Activated T-cell treated with anti-CD3 and anti-CD28 coated beads, Interleukin-2, amount 50 U/mL, for 1 hour (primary cell): ENCODE results near the gene ZNF518A.
A peak's percentile ranks its signal among the peaks of the same experiment; 100 is the strongest.

Experiments used
- DNase-seq: peaks from one replicate; pipeline ENCODE4 v3.0.0-alpha.2; 2020

The ZNF518A gene, protein sequence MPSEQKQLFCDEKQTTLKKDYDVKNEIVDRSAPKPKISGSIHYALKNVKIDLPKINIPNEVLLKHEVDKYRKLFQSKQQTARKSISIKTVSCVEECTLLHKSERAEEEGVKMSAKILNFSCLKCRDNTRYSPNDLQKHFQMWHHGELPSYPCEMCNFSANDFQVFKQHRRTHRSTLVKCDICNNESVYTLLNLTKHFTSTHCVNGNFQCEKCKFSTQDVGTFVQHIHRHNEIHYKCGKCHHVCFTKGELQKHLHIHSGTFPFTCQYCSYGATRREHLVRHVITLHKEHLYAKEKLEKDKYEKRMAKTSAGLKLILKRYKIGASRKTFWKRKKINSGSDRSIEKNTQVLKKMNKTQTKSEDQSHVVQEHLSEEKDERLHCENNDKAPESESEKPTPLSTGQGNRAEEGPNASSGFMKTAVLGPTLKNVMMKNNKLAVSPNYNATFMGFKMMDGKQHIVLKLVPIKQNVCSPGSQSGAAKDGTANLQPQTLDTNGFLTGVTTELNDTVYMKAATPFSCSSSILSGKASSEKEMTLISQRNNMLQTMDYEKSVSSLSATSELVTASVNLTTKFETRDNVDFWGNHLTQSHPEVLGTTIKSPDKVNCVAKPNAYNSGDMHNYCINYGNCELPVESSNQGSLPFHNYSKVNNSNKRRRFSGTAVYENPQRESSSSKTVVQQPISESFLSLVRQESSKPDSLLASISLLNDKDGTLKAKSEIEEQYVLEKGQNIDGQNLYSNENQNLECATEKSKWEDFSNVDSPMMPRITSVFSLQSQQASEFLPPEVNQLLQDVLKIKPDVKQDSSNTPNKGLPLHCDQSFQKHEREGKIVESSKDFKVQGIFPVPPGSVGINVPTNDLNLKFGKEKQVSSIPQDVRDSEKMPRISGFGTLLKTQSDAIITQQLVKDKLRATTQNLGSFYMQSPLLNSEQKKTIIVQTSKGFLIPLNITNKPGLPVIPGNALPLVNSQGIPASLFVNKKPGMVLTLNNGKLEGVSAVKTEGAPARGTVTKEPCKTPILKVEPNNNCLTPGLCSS (N-terminal part only)

DNA sequence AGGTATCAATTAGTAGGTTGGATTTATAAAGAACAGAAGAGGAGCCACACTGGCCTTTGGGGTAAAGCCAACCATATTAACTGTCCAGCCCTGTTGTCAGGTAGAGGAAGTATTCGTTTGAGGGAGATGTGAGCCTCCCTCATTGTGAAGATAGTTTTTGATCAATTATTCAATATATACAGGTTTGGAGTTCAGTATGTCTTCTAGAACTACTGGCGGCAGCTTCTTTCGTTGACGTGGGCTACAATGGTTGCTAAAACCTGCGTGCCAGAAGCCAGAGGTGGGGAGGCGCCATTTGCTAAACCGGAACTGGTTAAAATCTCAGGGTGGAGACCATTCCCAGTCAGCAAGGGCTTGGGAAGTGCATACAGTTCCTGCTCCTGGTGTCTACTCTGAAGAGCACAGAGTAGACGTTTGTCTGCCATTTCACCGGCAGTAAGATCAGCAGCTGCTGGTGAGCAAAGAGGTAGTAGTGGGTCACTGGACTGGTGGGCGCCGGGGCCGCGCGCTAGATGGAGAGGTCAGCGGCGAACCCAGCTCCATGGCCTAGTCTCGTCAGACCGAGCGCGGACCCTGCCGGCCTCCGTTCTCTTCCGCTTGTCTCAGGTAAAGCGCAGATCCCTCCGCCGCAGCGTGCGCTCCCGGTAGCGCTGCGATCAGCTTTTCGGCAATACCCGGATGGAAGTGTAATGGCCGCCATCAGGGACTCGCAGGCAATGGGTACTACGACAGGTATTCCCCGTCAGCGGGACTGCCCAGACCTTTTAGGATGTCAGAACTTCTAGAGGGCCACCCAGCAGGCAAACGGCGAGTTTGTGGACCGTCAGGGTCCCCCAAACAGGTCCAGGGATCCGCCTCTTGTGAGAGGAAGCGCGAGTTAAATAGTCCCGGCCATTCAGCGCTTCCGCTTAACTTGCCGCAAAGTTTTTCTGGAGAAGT lies at the start of gene ZNF518A:
TSS of gene ZNF518A (plus strand) at position 911 of the 939 bp plus-strand sequence. CDS start 26,026 bp downstream, outside the sequence.
- DNase-seq: peak; percentile 92

DNA sequence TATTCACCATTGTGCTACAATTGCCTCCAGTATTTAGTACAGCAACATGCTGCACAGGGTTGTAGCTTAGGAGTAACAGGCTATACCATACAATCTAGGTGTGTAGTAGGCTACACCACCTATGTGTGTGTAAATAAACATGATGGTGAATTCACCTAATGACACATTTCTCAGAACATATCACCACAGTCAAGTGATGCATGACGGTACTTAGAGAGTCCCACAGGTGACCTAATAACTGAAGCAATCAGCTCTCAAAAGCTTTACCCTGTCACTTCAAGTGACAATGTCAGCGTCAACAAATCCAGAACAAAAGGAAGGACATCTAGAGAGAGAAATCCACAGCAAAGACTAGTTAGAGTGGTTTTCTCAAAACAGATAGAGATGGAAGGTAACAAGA lies 47.9 kb upstream of the ZNF518A start:
- no peak for DNase-seq

DNA sequence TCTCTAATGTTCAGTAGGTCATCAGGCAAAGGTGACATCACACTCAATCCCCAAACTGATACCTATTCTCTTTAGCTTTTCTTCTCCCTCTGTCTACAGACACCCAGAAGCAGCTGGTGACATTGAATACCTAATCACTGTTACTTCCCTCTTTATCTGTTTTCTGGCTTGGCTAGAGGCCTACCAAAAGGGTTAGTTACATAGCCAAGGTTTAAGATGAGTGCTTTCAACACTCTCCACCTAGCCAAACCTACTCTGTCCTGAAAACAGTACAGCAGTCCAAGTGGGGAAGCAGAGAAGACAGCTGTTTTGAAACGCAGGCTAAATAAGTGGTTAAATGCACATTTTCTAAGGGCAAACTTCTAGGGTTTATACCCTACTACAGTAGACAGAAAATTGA lies 47.3 kb upstream of the ZNF518A start:
- no peak for DNase-seq

DNA sequence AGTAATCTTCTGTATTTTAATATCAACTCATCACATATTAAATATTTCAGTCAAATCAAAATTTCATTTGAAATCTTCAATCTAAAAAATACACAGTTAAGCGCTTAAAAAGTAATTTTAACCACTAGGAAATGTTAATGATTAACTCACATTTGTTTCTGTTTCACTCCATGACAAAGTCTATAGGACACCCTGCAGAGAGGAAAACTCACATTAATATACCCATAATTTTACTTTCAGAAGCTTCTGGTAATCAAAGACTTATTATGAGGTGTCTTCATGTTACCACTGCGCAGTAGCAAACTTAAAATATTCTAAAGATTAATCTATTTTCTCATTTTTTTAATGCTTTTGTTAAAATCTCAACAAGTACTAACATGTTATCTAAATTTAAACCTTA lies 41.0 kb upstream of the ZNF518A start:
- no peak for DNase-seq

DNA sequence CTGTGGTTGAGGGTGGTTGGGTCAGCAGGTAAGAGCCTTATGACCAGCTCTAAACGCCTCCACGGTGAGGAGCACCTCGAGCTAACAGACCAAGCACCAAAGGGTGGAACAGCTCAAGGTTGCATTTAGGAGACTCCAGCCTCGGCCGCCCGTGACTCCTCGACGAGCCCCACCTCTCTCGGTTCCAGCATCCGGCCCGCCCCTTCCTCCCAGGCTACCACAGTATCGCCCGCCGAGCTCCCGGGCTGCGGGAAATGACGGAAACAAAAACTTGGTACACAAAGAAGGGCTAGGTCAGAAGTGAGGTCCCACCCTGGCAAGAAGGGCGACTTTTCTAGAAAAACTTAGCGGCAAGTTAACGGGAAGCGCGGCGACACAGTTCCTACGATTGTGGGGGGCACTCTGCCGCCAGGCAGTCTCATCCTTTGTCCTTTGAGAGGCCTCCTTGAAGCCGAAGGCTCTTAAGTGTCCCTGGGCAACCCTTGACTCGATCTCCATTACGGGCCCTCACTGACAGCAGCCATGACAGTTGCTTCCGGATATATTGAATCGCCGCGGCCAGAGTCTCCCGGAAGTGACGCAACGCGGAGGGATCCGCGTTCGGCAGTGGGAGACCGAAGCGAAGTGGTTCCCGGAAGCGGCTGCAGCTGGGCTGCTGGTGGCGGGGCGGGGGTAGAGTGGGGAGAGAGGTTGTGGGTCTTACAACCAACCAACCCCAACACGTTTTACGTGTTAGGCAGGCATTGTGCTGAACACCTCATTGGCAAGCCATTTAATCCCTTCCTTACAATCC lies 40.2 kb upstream of the ZNF518A start:
- DNase-seq: peak; percentile 91

DNA sequence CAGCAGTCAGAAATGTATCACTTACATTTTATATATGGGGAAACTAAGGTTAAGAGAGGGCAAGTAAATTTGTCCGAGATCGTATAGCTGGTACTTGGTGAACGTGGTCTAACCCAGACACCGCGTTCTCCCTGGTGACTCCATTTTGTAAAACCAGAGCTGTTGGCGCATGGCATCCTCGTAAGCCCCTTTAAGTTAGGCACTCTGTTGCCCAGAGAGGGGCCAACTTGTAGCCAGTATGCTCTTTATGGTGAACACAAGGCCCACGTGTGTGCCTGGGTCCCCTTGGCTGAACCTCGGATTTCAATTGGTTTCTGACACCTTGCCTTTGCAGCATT lies 39.7 kb upstream of the ZNF518A start:
- no peak for DNase-seq

DNA sequence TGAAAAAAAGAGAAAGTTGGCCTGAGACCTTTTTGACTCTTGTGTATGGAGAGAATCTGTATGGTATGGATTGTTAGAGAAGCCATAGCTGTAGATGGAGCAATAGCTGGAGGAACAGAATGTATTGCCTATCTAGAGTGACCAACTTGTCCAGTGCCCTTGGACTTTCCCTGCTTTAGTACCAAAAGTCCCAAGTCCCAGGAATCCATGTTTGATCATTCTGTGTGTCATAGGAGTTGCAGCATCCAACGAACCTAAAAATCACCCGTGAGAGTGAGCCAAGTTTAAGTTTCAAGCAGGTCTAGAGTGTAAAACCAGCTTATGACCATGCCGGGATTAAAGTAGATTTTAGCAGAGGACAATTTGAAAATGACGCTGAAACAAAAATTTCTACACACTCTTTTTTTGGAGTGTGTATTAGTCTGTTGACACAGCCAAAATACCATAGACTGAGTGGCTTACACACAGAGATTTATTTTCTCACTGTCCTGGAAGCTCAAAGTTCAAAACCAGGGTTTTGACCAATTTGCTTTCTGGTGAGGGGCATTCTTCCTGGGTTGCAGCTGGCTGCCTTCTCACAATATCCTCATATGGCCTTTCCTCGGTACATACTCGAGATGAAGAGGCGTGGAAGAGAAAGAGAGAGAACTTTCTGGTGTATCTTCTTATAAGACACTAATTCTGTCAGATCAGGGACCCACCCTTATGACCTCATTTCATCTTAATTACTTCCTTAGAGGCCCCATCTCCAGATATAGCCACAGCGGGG lies 36.9 kb upstream of the ZNF518A start:
- DNase-seq: no peak

DNA sequence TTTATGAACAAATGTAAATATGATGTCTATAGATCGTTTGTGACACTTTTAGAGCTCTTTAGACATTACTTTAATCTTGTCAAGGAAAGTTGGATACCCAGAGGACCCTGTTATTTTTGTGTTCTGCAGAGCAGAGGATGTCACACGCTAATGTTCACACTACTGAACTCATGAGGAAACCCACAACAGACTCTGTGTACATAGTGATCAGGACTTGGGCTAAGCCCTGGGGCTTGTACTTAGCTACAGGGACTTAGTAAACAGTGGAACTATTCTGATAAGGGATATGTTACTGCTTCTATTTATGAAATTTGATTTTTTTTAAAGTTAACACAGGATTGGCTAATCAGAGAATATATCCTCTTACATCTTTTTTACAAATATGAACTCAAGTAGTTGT lies 36.1 kb upstream of the ZNF518A start:
- DNase-seq: no peak

DNA sequence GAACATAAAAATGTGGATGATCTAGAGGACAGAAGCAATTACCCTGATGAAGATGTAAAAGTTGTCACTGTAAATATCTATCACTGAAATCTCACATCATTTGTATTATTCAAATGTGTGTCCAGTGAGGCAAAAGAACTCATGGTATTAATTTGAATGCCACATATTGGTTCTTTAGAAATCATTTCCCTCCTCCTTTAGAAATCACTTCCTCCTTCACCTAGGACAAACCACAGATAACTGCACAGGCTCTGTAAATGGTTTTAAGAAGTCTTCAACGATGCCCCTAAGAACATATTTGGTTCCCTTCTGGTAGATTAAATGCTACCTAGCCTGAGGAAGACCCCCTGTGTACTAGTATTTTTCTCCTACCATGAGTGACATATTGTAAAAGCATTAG lies 33.1 kb upstream of the ZNF518A start:
- DNase-seq: no peak

DNA sequence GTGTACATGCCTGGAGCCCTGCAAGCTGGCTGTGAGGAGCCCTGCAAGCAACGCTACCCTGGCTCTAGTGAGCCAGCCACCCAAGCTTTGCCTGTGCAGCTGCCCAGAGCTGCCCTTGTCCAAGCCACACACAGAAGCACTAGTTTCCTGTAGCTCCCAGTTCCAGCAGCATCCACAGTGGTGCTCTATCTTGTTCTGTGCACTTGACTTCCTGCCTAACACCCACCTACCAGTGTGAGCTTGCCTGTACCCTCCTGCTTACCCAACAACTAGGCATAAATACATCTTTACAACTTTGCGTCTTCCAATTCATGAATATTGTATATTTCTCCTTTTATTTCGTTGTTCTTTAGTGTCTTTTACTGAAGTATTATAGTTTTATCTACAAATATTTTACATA lies 32.2 kb upstream of the ZNF518A start:
- DNase-seq: no peak

DNA sequence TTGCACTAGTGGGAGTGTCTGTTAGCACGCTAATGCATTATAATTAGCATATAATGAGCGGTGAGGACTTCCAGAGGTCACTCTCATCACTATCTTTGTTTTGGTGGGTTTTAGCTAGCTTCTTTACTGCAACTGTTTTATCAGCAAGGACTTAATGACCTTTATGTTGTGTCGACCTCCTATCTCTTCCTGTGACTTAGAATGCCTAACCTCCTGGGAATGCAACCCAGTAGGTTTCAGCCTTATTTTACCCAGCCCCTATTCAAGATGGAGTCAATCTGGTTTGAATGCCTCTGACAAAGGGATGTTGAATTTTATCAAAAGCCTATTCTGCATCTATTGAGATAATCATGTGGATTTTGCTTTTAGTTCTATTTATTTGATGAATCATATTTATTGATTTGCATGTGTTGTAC lies 22.5 kb upstream of the ZNF518A start:
- DNase-seq: no peak

DNA sequence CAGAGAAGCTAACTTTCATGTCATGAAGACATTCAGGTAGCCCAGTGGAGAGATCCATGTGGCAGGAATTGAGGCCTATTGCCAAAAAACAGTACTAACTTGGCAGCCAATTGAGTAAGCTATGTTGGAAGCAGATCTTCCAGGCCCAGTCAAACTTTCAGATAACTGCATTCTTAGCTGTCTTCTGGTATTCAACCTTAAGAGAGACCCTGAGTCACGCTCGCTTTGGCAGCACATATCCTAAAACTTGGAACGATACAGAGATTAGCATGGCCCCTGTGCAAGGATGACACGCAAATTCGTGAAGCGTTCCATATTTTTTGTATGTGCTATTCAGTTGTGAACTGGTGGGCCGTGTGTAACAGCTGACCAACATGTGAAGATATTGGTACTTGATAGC lies 17.6 kb upstream of the ZNF518A start:
- DNase-seq: no peak

DNA sequence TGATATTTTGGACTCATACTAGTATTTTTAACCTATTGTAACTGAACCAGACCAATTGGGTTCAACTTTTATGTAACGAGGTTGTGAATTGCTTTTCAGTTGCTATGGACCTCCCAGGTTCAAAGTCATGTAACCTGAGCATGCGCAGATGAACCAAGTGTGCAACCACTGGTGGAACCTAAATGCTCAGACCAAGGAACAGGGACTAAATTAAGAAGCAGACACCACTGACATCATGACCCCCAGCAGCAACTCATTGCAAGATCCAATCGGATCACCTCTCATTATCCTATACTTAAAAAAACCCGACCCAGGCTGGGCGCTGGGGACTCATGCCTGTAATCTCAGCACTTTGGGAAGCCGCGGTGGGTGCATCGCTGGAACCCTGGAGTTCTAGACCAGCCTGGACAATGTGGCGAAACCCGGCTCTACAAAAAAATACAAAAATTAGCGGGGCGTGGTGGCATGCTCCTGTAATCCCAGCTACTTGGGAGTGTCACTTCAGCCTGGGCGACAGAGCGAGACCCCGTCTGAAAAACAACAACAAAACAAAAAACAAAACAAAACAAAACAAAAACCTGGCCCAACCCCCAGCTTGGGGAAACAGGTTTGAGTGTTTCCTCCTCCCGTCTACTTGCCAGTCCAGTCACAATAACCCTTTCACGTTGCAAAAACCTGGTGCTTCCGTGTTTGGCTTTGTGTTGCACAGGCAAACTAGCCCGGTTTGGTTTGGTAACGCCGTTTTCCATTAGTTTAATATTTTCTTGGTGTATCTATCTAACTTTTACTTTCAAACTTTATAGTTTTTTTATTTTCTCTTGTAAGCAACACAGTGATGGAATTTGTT lies 11.3 kb upstream of the ZNF518A start:
- no peak for DNase-seq

DNA sequence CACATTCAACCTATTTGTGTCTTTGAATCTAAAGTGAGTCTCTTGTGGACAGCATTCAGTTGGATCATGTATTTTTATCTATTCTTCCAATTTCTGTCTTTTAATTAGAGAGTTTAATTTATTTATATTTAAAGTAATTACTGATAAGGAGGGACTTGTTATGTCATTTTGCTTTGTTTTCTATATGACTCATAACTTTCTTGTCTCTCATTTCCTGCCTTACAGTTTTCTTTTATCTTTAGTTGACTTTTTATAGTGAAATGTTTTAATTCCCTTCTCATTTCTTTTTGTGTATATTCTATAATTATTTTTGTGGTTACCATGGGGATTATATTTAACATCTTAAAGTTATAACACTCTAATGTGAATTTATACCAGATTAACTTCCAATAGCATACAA lies 7.3 kb upstream of the ZNF518A start:
- no peak for DNase-seq

DNA sequence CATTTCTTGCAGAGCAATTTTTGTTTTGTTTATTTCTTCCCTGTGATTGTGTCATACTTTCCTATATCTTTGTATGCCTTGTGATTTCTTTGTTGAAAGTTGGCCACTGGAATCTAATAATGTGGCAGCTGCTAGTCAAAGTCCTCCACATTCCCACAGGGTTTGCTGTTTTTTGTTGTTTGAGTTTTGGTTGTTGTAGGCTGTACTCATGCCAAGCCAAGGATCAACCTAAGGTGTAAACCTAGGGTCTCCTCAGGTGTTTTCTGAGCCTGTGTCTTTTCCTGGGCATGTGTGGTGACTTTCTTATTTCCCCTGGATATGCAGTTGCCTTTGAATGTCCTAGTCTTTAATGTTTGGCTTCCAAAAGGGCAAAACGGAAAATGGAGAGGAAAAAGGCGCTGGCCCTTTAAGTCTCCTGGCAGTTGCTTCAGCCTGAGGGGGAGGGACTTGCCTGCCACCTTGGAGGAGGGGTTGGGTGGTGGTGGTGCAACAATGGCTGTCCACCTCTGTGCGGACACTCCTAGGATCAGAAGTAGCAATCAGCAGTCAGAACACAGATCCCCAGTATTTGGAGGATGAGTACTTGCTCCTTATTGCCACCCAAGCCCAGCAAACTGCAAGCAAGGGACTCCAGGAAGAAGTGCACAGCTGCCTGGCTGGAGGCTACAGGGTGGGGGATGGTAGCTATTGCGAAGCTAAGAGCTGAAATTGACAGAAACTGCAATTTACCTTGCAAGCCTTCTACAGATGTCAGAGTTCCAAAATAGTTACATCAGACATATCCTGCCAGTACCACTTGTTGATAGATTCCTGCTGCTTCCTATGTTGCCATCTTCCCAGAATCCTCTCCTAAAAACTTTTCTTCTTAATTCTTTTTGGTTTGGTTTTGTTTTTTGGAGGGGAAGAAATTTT lies 5.6 kb upstream of the ZNF518A start:
- DNase-seq: no peak

DNA sequence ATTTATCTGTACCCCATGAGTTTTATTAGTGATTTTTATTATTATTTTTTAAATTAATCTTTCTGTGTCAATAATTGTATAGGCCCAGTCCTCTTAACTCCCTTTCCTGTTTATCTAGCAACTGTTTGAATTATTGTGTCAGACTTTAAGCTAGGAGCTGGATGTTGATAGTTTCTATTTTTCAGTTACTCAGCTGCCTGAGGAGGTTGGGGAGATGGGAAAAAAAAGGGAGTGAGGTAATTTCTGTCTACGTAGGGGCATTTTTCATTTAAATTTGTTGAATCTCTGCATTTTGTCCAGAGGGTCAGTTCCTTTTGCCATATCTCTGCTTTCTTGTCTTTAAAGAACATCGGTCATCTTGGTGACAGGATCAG lies 5.0 kb upstream of the ZNF518A start:
- no peak for DNase-seq

DNA sequence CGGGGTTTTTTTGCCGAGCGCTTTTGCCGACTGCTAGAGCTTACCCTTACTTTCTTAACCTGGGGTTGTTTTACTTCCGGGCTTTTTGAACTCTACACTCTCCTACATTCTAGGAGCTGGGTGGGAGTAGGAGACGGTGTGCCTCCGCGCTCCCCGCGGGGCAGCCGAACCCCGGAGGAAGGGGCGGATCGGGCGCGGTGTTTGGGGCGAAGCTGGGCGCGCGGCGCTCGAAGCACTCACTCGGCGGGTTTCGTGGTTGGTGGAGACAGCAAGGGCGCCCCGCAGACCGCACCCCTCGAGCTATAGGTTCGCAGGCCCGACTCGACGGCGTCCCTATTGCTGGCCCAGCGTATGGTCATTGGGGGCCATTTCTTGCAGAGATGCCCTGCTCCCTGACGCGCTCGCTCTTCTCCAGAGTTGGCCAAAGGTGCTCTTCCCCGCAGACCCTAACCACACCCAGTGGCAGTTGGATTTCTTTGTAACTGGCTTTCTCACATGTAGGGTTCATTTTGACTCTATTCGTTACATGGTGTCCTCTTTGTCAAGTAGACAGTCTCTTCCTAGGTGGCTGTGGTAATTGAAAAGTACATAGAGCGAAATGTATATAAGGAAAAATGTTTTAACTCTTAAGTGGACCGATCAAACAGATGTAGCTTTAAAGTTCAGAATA lies 364 bp downstream of the ZNF518A start:
- peak; percentile 80 for DNase-seq

DNA sequence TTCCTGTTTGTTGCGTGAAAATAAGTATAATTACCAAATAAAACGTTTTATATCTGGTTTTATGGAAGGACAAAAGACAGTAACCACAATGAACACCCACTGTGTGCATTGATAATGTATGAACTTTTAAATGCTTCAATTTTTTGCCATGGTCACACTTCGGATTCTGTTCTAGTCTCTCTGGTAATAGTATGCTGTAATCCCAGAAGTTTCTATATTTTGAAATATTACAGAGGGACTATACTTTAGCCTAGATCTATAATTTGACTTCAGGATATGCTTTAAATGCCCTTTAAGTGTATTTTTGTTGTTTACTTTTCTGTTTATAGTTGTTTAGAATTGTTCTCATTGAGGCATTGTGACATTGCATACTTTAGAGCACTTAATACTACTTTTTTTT lies 1.5 kb downstream of the ZNF518A start:
- DNase-seq: no peak
